AG09309 (cell line): ENCODE results near the gene OR5AR1.

ENCODE experiments used
- DNase-seq: peaks from one replicate; pipeline ENCODE4 v3.0.0-alpha.2; 2010; ENCODE audit warnings: low read depth
- H3K4me3 ChIP-seq: 2 replicates; pipeline ENCODE4 v1.5.1; 2011; ENCODE audit warnings: mild to moderate bottlenecking, low read depth, low read length, moderate library complexity; ENCODE audit not compliant: control insufficient read depth
- CTCF ChIP-seq: IDR thresholded peaks from 2 replicates; pipeline ENCODE4 v1.5.1; 2011; ENCODE audit warnings: mild to moderate bottlenecking, low read depth, low read length, inconsistent platforms; ENCODE audit not compliant: insufficient read depth, control insufficient read depth; ENCODE audit errors: missing control alignments

OR5AR1 gene

GRCh38 chr11:56700914-56701485 lies 37.5 kb downstream of the OR5AR1 start:
- no peak overlapping the region for H3K4me3 ChIP-seq
- TF ChIP-seq CTCF = no peak
- no peak for DNase-seq

GRCh38 chr11:56705784-56706396 lies 42.4 kb downstream of the OR5AR1 start:
- no peak for DNase-seq
- no peak for TF ChIP-seq CTCF
- H3K4me3 ChIP-seq = no peak overlapping the region

- no peak for TF ChIP-seq CTCF
- no peak overlapping the region for H3K4me3 ChIP-seq
- no peak for DNase-seq
Observed at GRCh38 chr11:56706486-56706885, 43.0 kb downstream of the OR5AR1 start.

- no peak for DNase-seq
- TF ChIP-seq CTCF = no peak
- no peak overlapping the region for H3K4me3 ChIP-seq
Observed at GRCh38 chr11:56714206-56714605, 50.7 kb downstream of the OR5AR1 start.
